Ureter (tissue), 1 donor: ENCODE data around the gene FOXP1. TPM values are rescaled to one million over a fixed set of nuclear protein-coding genes. Genes with fewer than 3 reads are reported as not detected.

ENCODE experiments used
- DNase-seq: peaks from one replicate; pipeline ENCODE4 v3.0.0-alpha.2; 2020; ENCODE audit warnings: low spot score
- total RNA-seq: library from RNA; stranded (reverse); gene quantifications from one replicate; pipeline ENCODE4 v1.2.4, GENCODE V29; 2023
- donor health status: DM: yes; HTN: yes; CAD: no.

Gene FOXP1
- total RNA-seq, 1 donor from 2014 or later, result 179 TPM

DNA sequence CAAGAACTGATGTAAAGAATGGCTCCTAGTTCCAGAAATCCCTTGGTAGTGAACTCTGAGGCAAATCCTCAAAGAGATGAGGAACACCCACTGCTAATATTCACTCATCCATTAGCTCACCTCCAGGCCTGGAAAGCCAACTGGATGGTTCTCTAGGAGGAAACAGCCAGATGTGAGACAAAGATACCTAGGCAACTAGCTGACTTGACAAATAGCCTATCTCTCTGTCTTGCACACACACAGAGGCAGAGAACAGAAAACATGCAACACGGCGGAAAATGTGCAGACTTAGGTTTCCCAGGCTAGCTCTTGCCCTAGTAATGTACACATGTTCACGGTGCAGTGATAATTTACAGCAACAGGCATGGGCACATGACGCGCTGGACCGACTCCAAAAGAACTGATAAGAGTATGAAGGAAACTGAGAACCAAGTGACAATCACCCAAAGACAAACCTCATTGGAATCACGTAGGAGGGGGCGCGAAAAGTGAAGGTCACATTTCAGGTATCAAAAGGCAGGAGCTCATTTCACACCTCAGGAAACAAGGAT is 318.1 kb downstream of the FOXP1 start:
- no peak for DNase-seq

DNA sequence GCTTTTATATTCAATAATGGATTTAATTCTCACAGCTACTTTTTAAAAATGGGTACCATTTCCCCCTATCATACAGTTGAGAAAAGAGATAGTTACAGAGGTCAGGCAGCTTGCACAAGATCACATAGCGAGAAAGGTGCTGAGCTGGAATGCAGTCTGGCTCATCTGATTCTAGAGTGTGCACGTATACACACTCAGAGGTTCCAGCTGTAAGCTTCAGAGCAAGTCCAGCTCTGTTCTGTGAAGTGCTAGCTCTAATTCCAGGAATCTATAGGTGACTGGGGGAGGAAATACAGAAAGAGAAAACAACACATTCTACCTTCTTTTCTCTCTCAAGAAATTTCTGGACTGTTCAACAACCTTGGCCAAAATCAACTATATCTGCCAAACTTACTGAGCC is 318.7 kb downstream of the FOXP1 start:
- no peak for DNase-seq

DNA sequence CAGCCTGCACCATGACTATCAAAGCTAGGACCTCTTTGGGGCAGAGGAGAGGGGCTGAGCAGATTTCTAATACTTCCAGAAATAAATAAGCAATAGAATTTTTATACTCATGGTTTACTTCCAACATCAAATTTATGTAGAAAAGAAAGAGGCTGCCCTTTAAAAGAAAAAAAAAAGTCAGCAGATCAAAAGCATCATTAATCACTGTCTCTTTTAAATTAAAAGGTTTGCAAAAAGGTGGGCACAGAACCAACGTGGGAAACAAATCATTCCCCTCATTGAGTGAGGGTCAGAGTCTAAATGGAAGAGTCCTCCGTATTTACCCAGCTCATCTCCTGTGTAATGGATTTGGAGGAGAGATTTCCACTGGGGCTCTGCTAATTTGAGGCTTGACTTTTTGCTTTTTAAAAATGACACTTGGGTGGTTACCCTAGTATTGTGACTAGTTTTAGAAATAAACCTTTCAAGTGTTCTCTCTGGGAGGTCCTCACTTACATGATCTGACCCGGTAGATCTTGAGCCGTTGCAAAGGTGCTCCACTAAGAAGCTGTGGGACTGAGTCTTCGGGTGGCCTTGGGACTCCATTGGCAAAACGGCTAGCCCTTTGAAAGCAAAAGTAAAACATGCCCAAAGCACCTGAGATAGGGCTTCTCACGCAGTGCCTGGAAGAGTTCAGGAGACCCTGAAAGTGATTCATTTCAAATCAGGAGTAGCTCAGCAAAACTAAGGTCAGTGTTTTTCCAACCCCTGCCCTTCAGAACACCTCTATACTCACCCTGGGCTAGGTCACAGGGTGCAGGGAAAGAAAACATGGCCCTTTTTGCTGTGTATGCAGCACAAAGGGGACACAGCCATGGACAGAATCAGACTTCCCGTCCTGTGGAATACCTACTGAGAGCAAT is 320.9 kb downstream of the FOXP1 start:
- DNase-seq, result no peak

DNA sequence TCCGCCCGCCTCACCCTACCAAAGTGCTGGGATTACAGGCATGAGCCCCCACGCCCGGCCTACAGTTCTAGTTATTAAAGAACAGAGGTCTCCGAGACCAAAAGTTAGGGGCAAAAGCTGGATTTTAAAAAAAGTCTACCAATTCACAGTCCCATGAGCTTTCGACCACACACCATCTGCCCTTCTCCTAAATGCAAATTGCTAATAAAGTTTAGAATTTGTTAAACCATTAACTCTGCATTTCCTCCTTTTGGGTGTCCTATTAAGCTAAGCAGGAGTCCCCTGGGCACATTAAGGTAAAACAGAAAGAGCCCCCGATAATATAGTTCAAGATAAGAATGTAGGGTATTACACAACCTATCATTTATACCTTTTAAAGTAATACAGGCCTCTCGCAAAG is 322.7 kb downstream of the FOXP1 start:
- no peak for DNase-seq

DNA sequence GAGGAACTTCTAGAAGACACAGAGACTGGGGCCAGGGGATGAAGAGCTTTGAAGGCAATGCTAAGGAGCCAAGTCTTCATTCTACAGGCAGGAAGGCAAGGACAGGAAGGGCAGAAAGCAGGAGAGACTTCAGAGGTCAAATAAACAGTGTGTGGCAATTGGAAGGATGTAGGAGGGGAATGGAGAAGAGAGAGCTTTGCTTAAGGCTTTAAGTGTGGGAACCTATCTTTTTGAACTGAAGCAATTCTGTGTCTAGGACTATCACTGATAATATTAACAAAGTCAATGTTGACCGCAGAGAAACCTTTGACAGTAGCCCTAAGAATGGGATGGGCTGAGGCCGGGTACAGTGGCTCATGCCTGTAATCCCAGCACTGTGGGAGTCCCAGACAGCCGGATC is 325.0 kb downstream of the FOXP1 start:
- no peak for DNase-seq

DNA sequence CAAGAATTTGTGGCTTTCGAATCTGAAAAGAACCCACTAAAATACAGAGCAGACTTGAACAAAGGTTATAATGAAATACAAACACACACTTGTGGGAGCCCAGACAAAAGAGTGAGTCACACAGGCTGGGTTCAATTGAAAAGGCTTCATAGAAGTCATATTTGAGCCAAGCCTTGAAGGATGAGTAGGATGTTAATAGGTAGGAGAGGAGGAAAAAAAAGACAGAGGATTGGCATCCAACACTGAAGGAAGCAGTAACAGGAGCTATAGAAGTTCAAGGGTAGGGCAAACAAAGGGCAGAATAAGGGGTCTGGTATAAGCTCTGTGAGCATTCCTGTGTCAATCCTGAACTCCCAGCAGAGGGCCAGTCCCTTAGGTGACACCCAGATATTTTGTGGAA is 325.4 kb downstream of the FOXP1 start:
- no peak for DNase-seq

DNA sequence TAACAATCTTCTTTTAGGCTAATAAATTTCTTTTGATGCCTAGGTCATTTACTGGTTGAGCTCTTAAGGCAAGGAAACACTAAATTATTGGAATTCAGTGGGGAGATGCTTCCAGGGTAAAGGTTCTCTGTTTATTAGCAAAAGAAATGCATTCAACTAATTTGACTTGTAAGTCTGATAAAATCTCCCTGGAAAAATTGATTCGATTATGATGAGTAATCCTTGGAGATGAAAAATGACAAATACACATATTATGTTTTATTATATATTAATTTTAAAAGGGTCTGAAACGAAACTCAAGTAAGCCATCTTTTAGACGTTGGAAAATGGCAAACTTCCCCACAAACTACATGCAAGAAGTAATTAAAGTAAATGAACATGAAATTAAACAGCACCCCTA is 328.0 kb downstream of the FOXP1 start:
- DNase-seq, result no peak

DNA sequence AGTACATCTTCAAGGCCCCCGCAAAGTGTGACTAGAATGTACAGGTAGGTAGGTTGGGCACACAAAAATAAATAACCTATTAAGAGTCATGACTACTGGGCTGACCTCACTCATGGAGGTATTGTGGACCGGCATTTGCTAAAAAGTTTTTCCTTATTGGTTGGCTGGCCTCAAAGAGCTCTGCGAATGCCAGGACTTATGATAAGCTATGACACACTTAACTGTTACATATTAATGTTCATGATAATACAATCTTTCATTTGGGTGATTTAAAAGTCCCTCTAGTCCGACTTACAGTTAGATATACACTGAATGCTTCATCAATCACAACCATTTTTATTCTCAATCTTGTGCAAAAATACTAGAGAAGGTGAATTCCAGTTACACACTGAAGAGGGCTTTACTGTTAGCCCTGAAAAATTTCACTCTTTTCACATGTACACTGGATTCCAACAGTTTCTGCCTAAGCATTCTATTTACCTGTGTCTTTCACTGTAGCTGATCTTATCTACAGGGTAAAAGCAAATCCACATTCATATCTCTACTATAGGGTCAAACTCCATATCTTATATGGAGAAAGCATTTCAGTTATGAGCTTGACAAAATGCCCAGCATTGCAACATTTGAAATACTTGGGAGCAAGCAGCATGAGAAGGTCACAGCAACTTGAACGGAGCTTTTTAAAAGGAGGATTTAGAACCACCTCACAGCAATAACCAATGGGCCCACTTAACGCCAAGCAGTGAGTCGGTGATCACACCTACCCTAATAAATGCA is 329.1 kb downstream of the FOXP1 start:
- DNase-seq, result no peak

DNA sequence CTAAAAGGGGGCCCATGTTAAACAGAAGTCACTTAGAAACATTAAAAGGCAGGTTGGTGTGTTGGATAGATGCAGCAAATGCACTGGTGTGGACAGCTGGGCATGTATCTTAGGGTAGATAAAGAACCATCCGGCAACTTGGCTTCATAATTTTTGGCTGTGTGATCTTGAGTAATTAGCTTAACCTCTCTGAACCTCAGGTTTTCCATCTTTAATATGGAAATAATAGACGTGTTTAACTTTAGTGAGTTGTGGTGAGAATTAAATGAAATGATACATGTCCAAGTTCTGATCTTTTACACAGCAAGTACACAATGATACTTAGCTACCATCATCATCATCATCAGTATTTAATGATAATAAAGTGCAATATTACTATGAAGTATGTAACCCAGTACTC is 330.4 kb downstream of the FOXP1 start:
- no peak for DNase-seq

DNA sequence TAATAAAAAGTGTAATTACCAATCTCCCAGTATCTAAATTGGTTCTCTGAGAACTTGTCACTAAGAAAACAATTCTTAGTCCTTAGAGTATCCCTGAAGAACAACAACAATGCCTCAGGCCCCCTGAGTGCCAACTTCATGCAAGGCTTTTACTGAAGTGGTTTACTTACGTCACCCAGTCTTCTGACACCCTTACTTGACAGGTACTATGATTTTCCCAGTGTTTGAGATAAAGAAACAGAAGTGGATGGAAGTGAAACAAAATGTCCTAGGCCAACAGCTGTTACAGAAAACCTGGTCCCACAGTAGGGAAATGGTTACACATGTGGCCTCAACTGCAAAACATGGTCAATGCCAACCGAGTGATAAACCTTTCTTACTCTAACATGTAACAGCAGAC is 331.1 kb downstream of the FOXP1 start:
- DNase-seq, result no peak

DNA sequence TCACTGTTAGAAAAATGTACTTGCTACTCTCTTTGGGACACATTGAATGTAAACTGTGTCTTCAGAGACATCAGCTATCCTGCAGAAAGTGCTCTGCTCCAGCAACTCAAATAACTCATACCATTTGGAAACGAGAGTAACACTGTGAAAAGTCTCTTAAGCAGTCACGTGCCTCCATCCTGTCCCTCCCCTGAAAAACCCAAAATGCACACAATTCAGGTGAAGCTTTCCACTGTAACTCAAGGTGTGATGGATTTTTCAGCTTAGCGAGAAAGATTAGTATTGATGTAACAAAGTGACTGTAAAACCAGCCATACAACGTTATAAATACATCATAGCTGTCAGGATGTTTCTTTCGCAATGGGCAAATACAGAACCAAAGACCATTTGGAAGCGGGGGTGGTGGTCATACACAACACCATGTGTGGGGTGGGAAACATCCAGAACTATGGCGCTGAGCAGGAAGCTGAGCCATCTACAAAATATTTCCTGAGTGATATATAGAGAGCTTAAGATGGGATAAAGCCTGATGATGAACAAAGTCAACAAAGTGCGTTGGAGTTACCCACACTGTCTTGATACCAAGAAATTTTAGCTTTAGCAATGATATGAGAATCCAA is 332.3 kb downstream of the FOXP1 start:
- DNase-seq, result no peak

DNA sequence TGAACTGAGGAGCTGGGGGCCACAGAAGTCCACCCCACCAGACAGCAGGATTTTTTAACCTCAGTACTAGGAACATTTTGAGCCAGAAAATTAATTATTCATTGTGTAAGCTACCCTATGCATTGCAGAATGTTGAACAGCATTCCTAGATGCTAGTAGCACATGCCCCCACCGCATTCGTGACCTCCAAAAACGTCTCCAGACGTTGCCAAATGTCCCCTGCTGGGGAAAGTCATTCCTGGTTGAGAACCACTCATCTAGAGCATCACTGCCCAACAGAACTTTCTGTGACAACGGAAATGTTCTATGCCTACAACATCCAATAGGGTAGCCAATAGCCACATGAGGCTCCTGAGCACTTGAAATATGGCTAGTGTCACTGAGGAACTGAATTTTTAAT is 333.5 kb downstream of the FOXP1 start:
- no peak for DNase-seq

DNA sequence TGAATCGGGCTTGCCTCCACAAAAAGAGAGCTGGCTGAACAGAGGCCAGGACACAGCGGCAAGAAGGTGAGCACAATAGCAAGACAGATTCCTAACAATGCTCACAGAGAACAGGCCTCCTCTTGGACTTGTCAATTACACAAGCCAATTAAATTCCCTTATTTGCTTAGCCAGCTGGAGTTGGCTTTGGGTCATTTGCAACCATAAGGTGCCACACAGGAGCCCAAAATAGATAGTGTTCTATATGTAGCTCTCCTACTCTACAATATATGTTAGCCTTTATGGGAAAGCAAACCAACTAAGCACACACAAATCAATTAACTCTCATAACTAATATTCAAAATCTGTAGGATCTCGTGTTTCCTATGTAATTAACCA is 335.6 kb downstream of the FOXP1 start:
- DNase-seq, result no peak

DNA sequence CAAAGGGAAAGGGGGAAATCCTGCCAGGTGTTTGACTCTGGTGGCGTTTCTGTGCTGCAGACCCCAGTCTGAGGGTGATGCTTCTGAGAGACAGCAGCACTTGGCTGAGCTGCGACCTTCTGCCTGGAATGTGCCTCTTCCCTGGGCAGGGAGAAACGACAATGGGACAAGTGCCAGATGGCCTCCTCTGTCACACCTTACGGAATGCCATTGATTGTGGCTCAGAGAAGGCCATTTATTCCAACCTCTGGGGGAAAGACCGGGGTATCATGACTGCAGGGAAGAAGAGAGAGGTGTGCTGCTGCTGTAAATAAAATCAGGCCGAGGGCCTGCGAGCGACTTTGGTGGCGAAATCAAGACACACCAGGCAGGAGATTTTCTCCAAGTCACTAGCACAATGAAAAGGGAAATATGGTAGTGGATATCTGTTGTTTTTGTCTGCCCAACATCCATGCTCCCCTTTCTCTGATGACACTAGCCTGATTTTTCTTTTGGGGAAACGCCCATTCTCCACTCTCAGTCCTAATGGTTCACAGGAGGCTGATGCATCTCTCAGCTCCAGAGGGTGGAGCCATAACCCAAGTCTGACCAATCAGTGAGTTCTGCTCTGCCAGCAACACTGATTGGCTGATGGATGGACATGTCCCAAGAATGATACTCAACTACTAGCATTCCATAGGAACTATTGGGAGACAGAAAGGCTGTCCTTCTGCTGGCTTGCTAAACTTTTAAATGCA is 336.1 kb downstream of the FOXP1 start:
- DNase-seq, result no peak

DNA sequence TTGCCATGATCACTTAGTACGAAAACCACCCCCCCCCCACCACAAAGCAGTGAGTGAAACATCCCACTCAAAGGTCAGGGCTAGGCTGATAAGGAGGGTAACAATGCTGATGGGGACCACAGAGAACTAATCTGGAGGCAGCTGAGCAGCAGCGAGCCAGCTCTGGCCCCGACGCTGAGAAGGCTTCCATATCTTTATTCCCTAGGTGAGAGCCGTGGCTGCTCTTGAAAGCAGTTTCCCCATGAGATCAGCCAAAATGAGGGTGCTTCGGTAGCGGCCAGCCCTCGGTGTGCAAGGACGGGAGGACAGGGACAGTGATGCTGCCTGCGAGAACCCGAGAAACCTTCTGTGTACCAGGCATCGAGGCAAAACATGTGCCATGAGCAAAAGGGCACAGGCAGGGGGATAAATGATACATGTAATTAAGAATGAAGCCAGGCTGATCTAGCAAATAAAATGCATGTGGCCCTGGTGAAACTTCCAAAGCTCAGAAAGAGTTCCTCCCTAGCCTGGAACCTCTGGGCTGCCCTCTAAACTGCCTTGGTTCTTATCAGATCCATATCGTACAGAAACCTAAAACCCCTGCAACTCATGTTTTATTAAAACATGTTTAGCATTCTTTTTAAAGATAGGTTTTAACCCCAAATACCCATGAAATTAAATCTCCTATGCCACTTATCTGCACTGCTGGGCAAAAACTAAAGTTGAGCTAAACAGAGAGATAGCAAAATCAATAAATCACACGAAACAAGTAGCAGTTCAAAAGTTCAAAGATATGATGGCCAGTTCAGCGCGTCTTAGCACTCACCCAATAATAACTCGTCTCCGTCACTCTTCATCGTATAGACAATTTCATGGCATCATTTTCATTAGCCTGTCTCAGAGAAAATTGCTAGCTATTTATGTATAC is 337.3 kb downstream of the FOXP1 start:
- no peak for DNase-seq

DNA sequence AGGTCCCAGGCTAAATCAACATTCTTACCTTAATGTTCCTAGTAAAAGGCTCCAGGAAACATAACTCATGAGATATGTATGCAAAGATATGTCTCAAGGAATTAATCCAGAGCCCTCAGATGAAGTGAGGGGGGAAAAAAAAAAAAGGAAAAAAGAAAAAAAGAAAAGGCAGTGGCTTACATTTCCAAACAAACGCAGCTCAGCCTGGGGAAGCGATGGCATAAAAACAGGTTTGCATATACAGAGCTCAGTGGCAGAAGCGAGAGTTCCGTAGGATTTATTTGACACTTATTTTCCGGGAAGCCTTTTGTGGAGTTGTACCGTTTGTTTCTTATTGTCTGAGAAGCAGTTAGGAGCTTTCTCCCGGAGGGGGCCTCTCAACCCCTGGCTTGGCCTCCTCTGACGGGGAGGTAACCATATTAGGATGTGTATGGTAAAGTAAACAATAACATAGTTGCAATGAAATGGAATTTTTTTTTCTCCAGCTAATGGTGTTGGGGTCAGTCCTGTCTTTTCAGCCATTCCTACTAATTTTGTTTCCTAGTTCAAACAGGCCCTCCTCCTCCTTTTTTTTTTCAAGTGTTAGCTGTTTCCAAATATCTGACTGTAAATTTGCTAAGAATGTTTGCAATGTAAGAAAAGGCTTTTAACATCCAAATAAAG is 338.6 kb downstream of the FOXP1 start:
- no peak for DNase-seq

DNA sequence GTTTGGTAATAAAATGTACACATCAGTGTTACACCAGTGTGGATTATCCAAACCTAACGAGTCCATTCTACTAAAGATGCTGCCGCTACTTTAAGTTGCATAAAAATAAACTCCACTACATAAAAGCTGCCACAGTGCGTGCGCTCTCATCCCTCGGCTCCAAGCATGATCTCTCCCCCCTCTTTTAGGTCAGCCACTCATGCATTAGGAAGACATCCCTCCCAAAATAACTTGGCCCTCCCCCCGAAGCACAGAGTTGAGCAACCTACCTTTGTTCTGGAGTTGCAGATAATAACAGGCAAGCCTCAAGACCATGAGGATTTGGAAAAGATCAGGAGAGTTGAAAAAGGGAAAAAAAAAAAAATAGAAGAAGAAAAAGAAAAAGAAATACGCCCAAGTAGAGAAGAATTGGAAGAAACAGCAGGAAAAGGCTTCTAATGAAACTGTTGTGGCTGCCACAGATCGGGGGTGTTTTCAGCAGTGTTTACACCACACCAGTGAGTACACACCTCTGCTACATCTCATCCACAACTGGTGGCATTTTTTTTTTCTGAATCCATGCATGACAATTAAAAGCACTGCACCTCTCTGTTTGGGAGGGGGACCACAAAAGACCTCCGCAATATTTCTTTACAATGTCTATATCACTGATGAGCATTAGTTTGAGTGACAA is 339.2 kb downstream of the FOXP1 start:
- DNase-seq, result no peak

DNA sequence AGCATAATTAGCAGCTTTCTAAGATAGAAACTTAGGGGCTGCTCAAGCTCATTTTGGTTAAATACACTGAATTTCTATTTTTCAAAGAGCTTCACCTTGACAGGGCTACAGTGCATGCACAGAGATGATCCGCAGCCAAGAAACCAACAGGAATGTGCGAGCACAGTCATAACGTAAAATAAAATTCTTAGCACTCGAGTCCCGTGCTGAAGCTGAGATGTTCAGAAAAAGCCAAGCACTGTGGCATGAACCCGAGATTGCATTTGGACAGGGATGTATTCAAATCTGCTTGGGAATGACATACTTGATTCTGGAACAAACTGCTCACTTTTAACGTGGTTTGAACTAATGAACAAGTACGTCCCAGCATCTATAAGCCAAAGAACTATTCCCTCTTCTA is 340.3 kb downstream of the FOXP1 start:
- DNase-seq, result no peak

DNA sequence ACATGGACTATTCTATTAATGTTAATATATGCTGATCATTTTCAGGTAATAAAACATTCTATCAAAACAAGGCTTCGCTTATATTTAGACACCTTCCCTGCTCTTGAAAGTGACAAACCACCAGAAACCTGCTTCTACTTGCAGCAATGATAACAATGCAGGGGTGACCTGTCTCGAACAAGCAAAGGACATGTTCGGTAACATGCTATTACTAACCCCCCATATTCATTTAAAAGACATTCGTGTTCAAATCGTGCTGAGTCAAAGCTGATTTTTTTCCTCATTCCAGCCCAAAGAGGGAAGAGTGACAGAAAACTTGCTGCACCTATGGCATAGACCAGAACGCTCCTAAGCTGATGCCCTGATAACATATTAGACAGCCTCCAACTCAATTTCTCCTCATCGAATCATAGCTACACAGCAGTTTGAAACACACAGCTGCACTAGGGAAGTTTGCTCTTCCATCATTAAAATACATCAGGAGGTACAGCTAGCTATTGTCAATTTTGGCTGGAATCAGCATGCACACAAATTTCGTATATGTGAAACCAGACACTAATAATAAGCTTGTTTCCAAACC is 341.5 kb downstream of the FOXP1 start:
- no peak for DNase-seq
